Fibroblast of pulmonary artery (primary cell): ENCODE data around the gene SP140L.
A peak's percentile ranks its signal among the peaks of the same experiment; 100 is the strongest.
"Not testable (repeated sequence)": the region's sequence is repeated elsewhere in the genome, so short reads cannot be mapped to it uniquely, and the experiment has no call there.

Experiments
- DNase-seq: peaks from one replicate; pipeline ENCODE4 v3.0.0-alpha.2; 2010; ENCODE audit warnings: low read depth
- H3K4me3 ChIP-seq: replicated peaks from 2 replicates; pipeline ENCODE4 v1.5.1; 2011; ENCODE audit warnings: low read depth, mild to moderate bottlenecking, control low read depth, low read length, moderate library complexity
- CTCF ChIP-seq: IDR thresholded peaks from 2 replicates; pipeline ENCODE4 v1.5.1; 2011; ENCODE audit warnings: mild to moderate bottlenecking, control low read depth, low read length, inconsistent platforms; ENCODE audit errors: missing control alignments

Gene SP140L

GRCh38 chr2:230305416-230306275 is 21.3 kb upstream of the SP140L start:
- no peak for DNase-seq
- TF ChIP-seq CTCF = no peak
- no peak overlapping the region for H3K4me3 ChIP-seq

GRCh38 chr2:230306474-230306873 is 20.5 kb upstream of the SP140L start:
- DNase-seq = no peak
- no peak for TF ChIP-seq CTCF
- no peak overlapping the region for H3K4me3 ChIP-seq

- DNase-seq = no peak
- no peak overlapping the region for H3K4me3 ChIP-seq
- TF ChIP-seq CTCF = no peak
These were observed 19.5 kb upstream of the SP140L start for GRCh38 chr2:230307485-230307884.

GRCh38 chr2:230308402-230309000 is 18.5 kb upstream of the SP140L start:
- no peak for TF ChIP-seq CTCF
- no peak overlapping the region for H3K4me3 ChIP-seq
- DNase-seq = no peak

GRCh38 chr2:230310792-230311191 is 16.2 kb upstream of the SP140L start:
- not testable (repeated sequence) for DNase-seq, H3K4me3 ChIP-seq

GRCh38 chr2:230311634-230312033 is 15.4 kb upstream of the SP140L start:
- not testable (repeated sequence) for DNase-seq, H3K4me3 ChIP-seq

GRCh38 chr2:230312638-230313037 is 14.4 kb upstream of the SP140L start:
- DNase-seq = peak; percentile 10
- H3K4me3 ChIP-seq = no peak overlapping the region
- TF ChIP-seq CTCF = no peak

GRCh38 chr2:230317366-230317765 is 9.6 kb upstream of the SP140L start:
- no peak overlapping the region for H3K4me3 ChIP-seq

More at GRCh38 chr2:230317366-230317765, 9.6 kb upstream of the SP140L start:
- TF ChIP-seq CTCF = no peak
- no peak for DNase-seq
